ENCODE data around the gene OBP2A. TPM values are rescaled to one million over a fixed set of nuclear protein-coding genes. Genes with fewer than 3 reads are reported as not detected.

The OBP2A gene
- total and polyA plus RNA-seq, 10 of the 15 experiments (the other 5 are each of a cell fraction or from before 2014, with no cell fraction given), result not detected

GRCh38 chr9:135592625-135593024 lies 46.7 kb downstream of the OBP2A start (continued):
- no peak for TF ChIP-seq ZNF592 (IDR thresholded peaks at IDR 0.05)
- TF ChIP-seq BACH1 (IDR thresholded peaks at IDR 0.05; ENCODE audit: borderline replicate concordance), result no peak
- no peak for TF ChIP-seq CEBPB (IDR thresholded peaks at IDR 0.05; ENCODE audit: borderline replicate concordance in 1 of 2, low read depth in 2 of 2, low read length in 2 of 2)
- TF ChIP-seq CHD1 (IDR thresholded peaks at IDR 0.05; ENCODE audit: low read depth, low read length), result no peak
- TF ChIP-seq PAX8 (IDR thresholded peaks at IDR 0.05), result no peak
- no peak for TF ChIP-seq GABPA (IDR thresholded peaks at IDR 0.05; ENCODE audit: low read depth)
- no peak for TF ChIP-seq IKZF1 (conservative IDR thresholded peaks at IDR 0.05)
- TF ChIP-seq, protein P1, sequence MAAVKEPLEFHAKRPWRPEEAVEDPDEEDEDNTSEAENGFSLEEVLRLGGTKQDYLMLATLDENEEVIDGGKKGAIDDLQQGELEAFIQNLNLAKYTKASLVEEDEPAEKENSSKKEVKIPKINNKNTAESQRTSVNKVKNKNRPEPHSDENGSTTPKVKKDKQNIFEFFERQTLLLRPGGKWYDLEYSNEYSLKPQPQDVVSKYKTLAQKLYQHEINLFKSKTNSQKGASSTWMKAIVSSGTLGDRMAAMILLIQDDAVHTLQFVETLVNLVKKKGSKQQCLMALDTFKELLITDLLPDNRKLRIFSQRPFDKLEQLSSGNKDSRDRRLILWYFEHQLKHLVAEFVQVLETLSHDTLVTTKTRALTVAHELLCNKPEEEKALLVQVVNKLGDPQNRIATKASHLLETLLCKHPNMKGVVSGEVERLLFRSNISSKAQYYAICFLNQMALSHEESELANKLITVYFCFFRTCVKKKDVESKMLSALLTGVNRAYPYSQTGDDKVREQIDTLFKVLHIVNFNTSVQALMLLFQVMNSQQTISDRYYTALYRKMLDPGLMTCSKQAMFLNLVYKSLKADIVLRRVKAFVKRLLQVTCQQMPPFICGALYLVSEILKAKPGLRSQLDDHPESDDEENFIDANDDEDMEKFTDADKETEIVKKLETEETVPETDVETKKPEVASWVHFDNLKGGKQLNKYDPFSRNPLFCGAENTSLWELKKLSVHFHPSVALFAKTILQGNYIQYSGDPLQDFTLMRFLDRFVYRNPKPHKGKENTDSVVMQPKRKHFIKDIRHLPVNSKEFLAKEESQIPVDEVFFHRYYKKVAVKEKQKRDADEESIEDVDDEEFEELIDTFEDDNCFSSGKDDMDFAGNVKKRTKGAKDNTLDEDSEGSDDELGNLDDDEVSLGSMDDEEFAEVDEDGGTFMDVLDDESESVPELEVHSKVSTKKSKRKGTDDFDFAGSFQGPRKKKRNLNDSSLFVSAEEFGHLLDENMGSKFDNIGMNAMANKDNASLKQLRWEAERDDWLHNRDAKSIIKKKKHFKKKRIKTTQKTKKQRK (IDR thresholded peaks at IDR 0.05; ENCODE audit: low read depth, low read length), result no peak

Measured in GM12878 (cell line).